Measurements from ENCODE around the gene SOCS3.
"Not testable (repeated sequence)": the region's sequence is repeated elsewhere in the genome, so short reads cannot be mapped to it uniquely, and the experiment has no call there.

SOCS3 gene

DNA sequence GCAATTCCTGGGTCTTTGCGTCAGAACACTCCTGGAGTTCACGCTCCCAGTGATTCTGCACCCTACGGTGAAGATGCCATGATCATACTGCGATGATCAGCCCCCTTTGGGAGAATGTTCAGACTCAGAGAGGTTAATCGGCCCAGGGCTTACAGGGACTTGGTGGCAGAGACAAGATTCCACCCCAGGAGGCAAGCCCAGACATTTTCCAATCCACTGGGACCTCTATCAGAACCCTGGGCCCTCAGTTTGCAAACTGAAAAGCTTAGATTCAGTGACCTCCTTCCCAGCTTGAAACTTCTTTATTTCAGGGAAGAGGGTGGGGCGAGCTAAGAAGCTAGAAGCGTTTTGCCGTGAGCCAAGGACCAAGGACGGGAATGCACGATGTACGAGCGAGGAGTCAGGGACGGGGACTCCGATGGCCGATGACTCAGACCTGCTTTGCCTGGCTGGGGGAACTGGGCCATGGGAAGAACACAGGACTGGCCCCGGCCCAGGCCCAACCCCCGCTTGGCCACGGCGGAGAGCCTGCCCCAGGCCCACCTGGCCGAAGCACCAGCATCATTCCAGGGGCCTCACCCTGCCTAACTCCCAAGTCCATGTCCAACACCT lies 34.7 kb downstream of the SOCS3 start:
- no peak for DNase-seq

DNA sequence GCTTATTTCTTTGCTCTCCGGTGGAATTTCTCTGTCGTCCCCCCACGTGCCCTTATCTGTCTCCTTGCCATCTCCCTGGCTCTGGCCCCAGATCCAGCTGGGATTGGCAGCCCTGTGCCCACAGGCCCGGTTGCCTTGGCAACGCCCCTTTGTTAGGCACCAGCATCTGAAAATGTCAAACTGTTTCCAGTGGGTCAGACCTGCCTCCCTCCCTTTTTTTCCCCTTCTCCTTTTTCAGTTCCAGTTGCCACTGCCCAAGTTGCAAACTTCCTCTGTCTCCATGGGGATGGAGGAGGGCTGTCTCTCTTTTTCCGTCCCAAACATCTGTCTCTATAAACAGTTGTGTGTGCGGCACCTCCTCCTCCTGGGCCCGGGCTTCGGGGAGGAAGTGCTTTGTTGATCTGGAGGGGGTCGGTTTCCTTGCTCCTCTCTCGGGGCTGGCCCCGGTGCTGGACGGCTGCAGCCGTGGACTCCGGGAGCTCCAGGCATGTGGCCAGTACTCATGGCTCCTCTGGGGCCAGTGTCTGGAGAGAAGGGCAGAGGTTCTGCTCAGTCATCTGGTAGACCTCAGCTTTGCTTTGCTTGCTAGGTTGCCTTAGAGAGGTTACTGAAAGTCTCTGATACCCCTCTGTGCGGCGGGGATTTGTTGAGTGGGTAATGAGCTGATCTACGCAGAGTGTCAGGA lies 35.3 kb downstream of the SOCS3 start:
- no peak for DNase-seq

DNA sequence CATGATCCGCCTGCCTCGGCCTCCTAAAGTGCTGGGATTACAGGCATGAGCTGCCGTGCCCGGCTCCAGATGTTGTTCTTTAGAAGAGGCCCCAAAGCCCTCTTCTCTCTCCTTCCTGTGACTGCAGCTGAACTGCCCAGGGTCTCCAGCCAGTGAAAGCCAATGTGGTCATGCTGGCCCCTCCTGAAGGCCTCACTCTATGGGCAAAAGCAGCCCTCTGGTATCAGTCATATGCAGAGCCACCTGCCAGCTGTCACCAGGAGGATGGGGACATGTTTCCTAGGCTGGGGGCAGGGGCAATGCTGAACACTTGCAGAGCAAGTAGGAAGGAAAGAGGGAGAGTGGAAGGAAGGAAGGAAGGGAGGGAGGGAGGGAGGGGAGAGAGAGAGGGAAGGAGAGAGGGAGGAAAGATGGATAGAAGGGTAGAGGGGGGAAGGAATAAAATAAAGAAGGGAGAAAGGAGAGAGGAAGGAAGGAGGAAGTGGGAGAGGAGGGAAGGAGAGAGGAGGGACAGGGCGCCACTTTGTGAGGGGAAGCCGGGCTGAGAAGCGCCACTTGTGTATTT lies 36.0 kb downstream of the SOCS3 start:
- DNase-seq = no peak

DNA sequence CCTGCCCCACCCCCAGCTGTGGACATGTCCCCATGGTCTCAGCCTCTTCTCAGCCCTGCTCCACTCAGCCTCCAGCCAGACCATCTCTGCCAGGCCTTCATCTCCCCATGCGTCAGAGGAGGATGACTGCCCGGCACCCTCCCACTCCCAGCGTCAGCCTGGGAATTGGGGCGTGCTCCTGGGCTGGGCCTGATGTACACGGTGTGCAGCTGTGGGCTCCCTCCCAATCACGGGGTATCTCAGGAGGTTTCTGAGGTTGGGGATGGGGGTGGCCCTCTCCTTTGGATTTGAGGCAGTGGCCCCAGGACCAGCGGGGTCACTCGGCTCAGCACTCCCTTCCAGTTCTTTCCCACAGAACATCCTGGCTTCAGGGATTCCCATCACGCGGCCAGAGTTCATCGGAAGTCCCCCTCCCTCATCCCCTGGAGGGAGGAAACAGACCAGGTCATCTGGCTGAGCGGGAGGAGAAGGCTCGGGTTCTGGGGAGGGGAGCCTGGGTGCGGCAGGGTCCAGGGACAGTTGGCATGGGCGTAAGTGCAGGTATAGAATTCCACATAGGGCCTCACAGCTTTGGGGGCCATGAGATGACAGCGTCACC lies 36.9 kb downstream of the SOCS3 start:
- DNase-seq = no peak

DNA sequence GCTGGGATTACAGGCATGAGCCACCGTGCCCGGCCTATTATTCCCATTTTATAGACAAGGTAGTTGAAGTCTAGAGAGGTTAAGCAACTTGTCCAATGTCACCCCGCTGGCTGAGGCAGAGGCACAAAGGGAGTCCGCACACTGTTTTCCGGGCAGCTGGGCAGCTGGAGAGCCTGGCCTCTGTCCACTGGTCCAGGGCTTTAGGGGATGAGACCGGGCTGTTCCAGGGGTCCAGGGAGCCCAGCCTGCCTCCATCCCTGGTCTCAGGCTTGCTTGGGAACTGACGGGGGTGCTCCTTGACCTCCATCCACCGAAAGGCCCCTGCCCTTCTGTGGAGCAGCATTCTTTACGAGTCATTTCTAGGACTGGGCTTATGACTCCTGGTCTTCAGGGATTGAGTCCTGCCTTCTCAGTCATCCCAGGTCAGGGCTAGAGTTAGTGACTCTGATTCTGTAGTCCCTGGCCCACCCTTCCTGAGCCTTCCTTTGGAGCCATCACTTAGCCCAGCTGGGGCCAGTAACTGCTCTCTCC lies 37.5 kb downstream of the SOCS3 start:
- no peak for DNase-seq

DNA sequence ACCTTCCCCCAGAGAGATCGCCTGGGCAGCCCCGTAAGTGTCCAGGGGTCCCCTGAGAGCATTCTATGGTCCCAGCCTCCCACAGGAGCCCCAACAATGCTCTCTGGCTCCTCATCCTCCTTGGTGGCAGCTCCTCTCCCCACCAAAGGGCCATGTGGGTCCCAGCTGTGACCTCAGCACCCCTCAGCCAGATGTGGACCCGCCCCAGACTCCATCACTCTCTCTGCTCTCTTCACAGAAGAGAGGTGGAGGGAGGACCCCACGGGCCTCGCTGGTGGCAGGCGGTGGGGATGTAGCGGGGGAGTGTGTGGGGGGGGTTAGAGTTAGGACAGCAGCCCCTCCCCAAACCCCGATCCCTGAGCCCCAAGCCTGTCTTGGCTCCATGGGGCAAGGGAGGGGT lies 41.0 kb downstream of the SOCS3 start:
- DNase-seq = no peak

DNA sequence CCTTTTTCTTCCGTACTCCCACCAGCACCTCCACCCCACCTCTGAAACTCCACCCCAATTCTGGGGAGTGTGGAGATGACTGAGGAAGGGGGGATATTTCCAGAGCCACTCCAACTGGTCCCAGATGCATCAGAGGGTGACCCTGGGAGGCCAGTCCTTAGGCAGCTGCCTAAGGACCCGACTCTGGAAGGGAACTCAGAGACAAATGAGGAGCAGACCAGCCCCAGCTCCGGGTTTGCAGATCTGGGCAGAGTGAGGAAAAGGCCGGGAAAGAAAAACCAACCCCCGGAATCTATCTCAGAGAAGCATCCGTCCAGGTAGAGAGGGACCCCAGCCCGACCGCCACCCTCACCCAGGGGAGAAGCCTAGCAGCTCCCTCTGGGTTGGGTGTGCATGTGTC lies 41.5 kb downstream of the SOCS3 start:
- DNase-seq = no peak

DNA sequence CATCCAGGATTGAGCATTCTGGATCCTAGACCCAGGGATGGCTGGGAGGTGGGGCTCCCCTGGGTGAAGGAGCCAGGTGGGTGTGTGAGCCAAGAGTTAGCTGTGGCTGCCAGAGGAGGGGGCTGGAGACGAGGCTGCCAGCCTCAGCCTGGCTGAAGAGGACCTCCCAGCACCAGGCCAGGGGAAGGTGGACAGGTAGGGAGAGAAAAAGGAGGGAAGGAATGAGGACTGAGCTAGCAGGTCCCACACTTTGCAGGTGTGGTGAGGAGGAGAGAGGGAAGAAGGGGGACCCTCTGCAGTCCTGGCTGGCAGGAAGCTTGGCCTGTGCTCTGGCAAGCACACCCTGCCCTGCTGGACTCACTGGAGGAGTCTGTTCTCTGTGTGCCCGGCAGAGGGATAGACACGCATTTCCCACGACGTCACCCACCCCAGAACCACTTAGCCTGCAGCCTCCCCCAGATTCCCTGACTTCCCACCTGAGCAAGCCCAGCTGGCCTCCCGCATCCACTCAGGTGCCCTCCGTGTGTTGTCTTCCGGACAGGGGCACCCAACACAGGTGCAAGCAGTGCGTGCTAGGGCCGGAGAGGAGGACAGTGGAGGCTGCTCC lies 42.0 kb downstream of the SOCS3 start:
- no peak for DNase-seq

DNA sequence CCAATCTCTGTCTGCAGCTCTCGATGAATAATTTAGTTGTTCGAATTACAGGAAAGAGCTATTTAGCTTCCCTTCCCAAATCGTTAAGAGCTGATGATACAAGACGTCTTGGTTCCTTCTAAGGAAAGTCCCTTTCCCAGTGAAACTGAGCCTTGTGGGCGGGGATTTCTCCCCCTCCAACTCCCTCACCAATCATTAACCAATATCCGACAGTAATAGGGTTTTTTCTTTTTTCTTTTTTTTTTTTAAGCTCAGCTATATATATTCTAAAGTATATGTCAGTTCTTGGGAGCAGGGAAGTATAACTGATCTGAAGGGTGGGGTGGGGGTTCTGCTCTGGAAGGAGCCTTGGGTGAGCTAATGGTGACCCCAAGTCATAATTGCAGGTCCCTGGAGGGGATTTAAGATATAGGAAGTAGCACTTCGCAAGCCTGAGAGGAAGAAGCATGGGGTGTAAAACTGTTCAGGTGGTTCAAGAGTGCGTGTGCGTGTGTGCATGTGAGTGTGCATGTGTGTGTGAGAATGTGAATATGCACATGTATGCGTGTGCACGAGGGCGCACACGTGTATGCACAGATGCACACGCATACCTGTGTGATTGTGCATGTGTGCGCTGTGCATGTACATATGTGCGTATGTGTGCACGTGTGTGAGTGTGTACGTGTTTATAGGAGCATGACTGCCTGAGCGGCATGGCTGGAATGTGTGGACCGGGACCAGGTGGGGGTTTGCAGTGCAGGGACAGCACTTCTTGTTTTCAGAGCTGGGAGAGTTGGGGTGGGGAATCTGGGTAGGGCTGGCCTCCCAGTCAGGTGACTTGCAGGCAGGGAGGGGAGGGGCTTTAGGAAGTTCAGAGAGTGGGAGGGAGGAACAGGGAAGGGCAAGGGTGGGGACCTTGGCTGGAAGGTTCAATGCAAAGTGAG lies 42.7 kb downstream of the SOCS3 start:
- DNase-seq = no peak

DNA sequence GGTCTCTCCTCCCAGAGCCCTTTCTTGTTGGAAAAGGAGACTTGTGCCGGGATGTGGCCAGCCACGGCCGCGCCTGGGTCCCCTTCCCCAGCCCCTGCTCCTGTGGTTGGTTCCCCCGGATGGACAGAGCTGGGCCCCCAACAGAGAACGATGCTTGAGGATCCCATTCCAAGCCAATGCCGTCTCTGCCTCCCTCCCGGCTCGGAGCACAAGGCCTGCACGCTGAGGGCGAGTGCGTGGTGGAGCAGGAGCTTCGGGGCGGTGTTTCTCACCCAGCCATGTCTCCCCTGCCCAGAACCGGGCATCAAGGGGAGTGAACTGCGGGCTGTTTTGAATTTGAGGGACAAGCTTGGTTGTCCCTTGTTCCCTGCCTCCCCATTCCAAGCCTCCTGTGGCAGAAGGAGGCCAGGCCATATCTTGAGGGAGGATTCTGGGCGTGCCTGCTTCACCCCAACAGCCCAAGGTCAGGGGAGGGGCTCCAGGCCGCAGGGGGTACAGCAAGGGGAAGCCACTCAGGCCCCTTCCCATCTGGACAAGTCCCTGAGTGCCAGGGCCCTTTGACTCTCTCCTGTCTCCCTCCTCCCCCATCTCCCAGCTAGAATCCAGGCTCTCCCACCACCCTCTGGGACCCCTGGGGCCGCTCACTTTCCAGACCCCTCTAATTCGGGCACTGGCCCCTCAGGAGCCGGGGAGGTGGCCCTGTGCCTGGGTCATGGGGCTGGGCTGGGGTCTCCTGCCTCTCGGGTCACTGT lies 43.6 kb downstream of the SOCS3 start:
- no peak for DNase-seq

DNA sequence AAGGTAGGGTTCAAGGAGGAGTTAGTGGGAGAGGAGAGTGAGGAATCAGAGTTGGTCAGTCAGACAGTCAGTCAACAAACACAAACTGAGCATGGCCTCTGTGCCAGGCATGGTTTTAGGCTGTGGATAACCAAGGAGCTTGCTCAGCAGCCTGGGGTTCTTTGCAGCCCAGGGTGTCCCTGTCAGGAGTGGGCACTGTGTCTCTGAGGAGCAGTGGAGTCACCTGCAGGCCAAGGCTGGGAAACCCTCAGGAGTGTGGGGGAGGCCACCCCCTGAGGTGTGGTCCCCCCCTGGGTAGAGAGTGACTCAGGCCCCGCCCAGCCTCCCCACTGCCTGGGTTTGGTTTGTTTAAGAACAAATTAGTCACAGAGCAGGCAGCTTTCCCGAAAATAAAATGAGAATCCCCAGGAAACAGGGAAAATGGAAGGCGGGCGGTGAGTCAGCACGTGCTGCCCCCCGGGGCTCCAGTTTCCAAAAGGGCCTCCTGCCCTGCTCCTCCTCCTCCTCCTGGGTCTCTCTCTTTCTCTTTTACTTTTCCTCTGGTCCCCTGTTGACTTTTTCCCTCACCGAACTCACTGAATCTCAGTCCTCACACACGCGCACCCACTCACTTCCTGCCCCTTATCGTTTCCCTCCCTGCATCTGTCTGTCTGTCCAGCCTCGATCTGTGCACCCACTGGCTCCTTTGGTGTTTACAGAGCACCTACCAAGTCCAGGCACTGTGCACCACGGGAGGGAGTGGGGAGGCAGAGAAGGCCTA lies 44.3 kb downstream of the SOCS3 start:
- DNase-seq = no peak

DNA sequence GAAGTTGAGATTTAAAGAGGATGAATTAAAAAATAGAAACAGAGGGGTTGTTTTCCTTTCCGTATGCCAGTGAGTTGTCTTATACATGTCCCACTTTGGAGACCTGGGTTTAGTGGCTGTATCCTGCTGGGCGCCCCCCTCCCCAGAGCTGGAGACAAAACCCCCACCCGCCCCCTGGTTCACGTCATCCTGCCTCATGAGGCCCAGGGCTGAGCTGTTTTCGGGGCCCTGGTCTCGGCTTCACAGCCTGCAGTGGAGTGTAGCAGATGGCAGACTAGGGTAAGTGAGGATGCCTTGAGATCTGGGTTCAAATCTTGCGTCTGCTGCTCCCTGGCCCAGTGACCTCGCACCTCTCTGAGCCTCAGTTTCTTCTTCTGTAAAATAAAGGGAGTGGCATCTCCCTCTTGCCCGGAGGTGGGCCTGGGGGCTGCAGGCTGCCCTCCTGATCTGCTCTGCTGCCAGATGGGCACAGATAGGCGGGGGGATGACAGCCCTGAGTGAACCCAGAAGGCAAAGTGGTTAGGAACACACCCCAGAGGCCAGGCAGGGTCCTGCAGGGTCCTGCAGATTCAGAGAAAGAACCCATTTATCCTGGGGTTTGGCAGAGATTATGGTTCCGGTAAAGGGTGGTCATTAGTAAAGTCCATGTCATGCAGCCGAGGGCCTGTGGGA lies 45.1 kb downstream of the SOCS3 start:
- no peak for DNase-seq

DNA sequence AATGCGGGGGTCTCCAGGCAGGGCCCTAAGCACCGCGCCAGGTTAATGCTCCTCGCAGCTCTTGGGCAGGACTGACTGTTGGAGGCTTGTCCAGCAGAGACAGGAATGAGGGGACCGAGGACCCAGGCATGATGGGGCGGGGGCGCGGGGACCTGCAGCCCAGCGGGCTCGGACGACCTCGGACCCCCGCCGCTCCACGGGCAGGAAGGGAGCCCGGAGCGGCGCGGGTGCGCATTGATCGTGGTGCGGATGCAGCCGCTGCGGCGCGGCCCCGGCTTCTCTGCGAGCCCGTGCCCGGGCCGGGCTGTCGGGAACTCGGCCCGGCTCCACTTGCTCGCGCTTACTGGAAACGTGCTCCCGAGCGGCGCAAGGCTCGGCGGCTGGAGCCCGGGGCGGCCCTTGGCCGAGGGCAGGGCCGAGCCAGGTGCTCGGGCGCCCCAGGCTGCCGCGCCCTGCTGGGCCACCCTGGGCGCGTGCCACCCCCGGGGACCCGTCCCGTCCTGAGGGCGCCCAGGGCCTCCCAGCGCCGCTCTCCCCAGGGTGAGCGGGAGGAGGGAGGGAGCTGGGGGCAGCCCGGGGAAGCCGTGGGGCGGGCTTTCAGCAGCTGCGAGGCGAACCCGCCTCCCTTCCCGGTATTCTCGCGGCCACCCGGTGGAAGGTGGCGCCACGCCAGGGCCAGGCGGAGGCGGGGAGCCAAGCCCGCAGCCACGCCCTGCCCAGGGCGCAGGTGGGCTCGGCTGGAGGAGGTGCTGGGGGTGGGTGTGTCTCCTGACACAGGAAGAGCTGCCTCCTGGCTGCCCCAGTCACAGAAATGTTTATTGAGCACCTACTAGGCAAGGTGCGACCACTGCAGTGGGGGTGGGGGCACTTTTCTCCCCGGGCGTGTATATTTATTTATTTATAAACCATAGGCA lies 45.9 kb downstream of the SOCS3 start:
- DNase-seq = no peak

DNA sequence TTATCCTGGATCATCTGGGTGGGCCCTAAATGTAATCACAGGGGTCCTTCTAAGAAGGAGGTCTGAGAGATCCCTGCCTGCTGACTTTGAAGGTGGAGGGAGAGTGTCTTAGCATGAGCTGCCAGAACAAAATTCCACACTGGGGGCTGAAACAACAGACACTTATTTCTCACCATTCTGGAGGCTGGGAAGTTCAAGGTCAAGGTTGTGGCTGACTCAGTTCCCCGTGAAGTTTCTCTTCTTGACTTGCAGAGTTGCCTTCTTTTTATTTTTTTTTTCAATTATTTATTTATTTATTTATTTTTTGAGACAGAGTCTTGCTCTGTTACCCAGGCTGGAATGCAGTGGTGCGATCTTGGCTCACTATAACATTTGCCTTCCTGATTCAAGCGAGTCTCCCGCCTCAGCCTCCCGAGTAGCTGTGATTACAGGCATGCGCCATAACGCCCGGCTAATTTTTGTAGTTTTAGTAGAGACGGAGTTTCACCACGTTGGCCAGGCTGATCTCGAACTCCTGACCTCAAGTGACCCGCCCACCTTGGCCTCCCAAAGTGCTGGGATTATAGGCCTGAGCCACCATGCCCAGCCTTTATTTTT lies 50.1 kb downstream of the SOCS3 start:
- DNase-seq = not testable (repeated sequence)

DNA sequence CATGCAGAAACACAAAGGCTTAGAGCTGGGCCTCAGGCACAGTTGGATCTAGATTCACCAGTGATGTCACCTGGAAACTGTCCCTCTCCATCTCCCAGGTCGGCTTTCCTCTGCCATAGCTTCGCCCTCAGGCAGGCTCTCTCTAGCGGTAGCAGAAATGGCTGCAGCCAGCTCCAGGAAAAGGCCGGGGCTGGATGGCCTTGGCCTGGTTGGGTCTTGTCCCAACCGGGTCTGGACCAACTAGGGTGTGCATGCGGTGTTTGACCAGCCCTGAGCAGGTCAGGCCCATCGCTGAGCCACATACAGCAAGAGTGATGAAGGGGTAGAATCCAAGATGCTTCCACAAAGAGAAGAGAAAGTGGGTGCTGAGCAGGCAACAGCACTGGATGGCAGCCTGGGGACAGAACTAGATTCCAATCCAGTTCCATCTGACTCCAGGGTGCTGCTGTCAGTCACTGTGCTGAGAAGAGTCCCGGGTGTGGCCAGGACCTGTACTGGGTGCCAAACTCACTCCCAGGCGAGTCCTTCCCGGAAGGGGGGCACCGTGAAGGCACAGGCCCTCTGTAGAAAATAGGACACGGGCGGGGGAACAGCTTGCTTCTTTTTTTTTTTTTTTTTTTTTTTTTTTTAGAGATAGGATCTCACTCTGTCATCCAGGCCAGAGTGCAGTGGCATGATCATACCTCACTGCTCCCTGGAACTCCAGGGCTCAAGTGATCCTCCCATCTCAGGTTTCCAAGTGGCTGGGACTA lies 51.8 kb downstream of the SOCS3 start:
- no peak for DNase-seq

DNA sequence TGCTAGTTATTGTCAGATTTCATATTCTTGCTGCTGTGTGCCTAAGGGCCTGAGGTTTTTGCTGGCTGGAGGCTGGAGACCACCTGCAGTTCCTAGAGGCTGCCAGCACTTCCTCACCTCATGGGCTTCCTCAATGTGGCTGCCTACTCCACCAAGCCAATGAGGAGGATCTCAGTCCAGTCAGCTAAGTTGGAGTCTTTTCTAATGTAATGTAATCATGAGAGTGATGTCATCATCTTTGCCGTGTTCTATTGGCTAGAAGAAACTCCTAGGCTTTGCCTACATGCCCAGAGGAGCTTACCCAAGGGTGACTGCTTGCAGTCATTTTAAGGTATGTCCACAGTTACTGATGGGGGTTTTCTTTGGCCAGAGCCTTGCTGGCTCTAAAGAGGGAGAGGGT lies 53.0 kb downstream of the SOCS3 start:
- DNase-seq = no peak
